ENCODE measurements around the gene EHMT1. TPM values are rescaled to one million over a fixed set of nuclear protein-coding genes. Genes with fewer than 3 reads are reported as not detected.

The EHMT1 gene
- total and polyA plus RNA-seq, 2 of the 13 experiments (the other 11 are each of a cell fraction or from before 2014, with no cell fraction given): 23.0 to 27.1 TPM

DNA sequence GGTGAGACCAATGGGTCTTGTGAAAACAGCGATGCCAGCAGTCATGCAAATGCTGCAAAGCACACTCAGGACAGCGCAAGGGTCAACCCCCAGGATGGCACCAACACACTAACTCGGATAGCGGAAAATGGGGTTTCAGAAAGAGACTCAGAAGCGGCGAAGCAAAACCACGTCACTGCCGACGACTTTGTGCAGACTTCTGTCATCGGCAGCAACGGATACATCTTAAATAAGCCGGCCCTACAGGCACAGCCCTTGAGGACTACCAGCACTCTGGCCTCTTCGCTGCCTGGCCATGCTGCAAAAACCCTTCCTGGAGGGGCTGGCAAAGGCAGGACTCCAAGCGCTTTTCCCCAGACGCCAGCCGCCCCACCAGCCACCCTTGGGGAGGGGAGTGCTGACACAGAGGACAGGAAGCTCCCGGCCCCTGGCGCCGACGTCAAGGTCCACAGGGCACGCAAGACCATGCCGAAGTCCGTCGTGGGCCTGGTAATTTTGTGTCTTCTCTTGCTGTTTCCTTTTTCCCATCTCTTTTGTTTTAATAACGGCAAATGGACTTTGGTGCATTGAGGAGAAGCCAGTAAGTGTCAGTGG lies 98.0 kb downstream of the EHMT1 start:
- Histone ChIP-seq H4K20me1 (ENCODE audit: insufficient read depth, low read length) (no peaks in the 10 kb centered on the region), H3K4me1 (ENCODE audit: insufficient read depth, low read length) (no peaks in the 10 kb centered on the region), H3K9me3 (ENCODE audit: low read length) (no peaks in the 10 kb centered on the region), H3K79me2 (ENCODE audit: insufficient read depth, low read length) (peaks cover 2% of the 10 kb centered on the region), H3K9ac (ENCODE audit: insufficient read depth, low read depth, low read length) (no peak overlapping the region), H3K4me3 (replicated peaks in 1 of 3; ENCODE audit: insufficient read depth in 1 of 3, low read depth in 2 of 3, low read length in 3 of 3) (no peak overlapping the region), H3K27ac (ENCODE audit: extremely low read length, insufficient read depth, low read length) (no peak overlapping the region), H2AFZ (ENCODE audit: low read length) (no peak overlapping the region), H3K36me3 (replicated peaks in 1 of 2; ENCODE audit: control insufficient read depth in 1 of 2, insufficient read depth in 2 of 2, low read length in 2 of 2) (peaks cover 1 to 44% of the 10 kb centered on the region in 2 experiments; a peak in 4 of 5 replicates), H3K4me2 (ENCODE audit: low read depth, low read length) (no peak overlapping the region), H3K27me3 (ENCODE audit: control insufficient read depth in 1 of 2, insufficient read depth in 2 of 2, low read length in 2 of 2) (no peaks in the 10 kb centered on the region)
- intact Hi-C loops (cut with micrococcal nuclease; ENCODE audit: unreplicated experiment): no loop called here
- CTCF ChIA-PET (ENCODE audit: low intra/inter-chr PET ratio, low total read pairs): no interaction called here
- POLR2A ChIA-PET: no interaction called here
- DNase-seq (ENCODE audit: low spot score): no peak
- ATAC-seq: peak; percentile 28; the same call in 2 of the 3 replicates
- BruUV-seq (replicated peaks): no TSS peak
- in situ Hi-C loops (cut with HindIII; ENCODE audit: extremely low pct_ligation_motif_present, low pct_unique_long_range_greater_than_20kb): no loop called here
- FAIRE-seq: no peak
- 95% methylated on average over 25 of the region's 25 CpGs for WGBS (ENCODE audit: low lambda C conversion rate)
- TF ChIP-seq, protein P1, sequence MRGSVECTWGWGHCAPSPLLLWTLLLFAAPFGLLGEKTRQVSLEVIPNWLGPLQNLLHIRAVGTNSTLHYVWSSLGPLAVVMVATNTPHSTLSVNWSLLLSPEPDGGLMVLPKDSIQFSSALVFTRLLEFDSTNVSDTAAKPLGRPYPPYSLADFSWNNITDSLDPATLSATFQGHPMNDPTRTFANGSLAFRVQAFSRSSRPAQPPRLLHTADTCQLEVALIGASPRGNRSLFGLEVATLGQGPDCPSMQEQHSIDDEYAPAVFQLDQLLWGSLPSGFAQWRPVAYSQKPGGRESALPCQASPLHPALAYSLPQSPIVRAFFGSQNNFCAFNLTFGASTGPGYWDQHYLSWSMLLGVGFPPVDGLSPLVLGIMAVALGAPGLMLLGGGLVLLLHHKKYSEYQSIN (CRISPR knock-in tag; IDR thresholded peaks at IDR 0.05; ENCODE audit: borderline replicate concordance): no peak
- TF ChIP-seq, protein P2, sequence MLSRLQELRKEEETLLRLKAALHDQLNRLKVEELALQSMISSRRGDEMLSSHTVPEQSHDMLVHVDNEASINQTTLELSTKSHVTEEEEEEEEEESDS (CRISPR knock-in tag; IDR thresholded peaks at IDR 0.05; ENCODE audit: borderline replicate concordance): no peak
- no peak for TF ChIP-seq ZNF501 (CRISPR knock-in tag; IDR thresholded peaks at IDR 0.05)
- no peak for TF ChIP-seq MBD4 (IDR thresholded peaks at IDR 0.05; ENCODE audit: borderline replicate concordance, low read length)
- TF ChIP-seq, protein P3, sequence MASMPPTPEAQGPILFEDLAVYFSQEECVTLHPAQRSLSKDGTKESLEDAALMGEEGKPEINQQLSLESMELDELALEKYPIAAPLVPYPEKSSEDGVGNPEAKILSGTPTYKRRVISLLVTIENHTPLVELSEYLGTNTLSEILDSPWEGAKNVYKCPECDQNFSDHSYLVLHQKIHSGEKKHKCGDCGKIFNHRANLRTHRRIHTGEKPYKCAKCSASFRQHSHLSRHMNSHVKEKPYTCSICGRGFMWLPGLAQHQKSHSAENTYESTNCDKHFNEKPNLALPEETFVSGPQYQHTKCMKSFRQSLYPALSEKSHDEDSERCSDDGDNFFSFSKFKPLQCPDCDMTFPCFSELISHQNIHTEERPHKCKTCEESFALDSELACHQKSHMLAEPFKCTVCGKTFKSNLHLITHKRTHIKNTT (CRISPR knock-in tag; IDR thresholded peaks at IDR 0.05): no peak
- TF ChIP-seq IRX3 (CRISPR knock-in tag; IDR thresholded peaks at IDR 0.05; ENCODE audit: borderline replicate concordance, low read depth): no peak
- no peak for TF ChIP-seq ZBTB20 (CRISPR knock-in tag; IDR thresholded peaks at IDR 0.05; ENCODE audit: borderline replicate concordance, low read depth)
- TF ChIP-seq SIX4 (CRISPR knock-in tag; IDR thresholded peaks at IDR 0.05): no peak
- no peak for TF ChIP-seq ZNF670 (CRISPR knock-in tag; IDR thresholded peaks at IDR 0.05; ENCODE audit: borderline replicate concordance)
- no peak for TF ChIP-seq ZNF747 (CRISPR knock-in tag; IDR thresholded peaks at IDR 0.05; ENCODE audit: borderline replicate concordance)
- no peak for TF ChIP-seq ZNF563 (CRISPR knock-in tag; IDR thresholded peaks at IDR 0.05)
- TF ChIP-seq TAF15 (IDR thresholded peaks at IDR 0.05; ENCODE audit: low read depth, low read length, poor library complexity, severe bottlenecking): no peak
- TF ChIP-seq ZBTB42 (CRISPR knock-in tag; IDR thresholded peaks at IDR 0.05): no peak
- no peak for TF ChIP-seq ZNF547 (CRISPR knock-in tag; IDR thresholded peaks at IDR 0.05)
- TF ChIP-seq NFIB (CRISPR knock-in tag; IDR thresholded peaks at IDR 0.05; ENCODE audit: borderline replicate concordance): no peak
- TF ChIP-seq, protein P4, sequence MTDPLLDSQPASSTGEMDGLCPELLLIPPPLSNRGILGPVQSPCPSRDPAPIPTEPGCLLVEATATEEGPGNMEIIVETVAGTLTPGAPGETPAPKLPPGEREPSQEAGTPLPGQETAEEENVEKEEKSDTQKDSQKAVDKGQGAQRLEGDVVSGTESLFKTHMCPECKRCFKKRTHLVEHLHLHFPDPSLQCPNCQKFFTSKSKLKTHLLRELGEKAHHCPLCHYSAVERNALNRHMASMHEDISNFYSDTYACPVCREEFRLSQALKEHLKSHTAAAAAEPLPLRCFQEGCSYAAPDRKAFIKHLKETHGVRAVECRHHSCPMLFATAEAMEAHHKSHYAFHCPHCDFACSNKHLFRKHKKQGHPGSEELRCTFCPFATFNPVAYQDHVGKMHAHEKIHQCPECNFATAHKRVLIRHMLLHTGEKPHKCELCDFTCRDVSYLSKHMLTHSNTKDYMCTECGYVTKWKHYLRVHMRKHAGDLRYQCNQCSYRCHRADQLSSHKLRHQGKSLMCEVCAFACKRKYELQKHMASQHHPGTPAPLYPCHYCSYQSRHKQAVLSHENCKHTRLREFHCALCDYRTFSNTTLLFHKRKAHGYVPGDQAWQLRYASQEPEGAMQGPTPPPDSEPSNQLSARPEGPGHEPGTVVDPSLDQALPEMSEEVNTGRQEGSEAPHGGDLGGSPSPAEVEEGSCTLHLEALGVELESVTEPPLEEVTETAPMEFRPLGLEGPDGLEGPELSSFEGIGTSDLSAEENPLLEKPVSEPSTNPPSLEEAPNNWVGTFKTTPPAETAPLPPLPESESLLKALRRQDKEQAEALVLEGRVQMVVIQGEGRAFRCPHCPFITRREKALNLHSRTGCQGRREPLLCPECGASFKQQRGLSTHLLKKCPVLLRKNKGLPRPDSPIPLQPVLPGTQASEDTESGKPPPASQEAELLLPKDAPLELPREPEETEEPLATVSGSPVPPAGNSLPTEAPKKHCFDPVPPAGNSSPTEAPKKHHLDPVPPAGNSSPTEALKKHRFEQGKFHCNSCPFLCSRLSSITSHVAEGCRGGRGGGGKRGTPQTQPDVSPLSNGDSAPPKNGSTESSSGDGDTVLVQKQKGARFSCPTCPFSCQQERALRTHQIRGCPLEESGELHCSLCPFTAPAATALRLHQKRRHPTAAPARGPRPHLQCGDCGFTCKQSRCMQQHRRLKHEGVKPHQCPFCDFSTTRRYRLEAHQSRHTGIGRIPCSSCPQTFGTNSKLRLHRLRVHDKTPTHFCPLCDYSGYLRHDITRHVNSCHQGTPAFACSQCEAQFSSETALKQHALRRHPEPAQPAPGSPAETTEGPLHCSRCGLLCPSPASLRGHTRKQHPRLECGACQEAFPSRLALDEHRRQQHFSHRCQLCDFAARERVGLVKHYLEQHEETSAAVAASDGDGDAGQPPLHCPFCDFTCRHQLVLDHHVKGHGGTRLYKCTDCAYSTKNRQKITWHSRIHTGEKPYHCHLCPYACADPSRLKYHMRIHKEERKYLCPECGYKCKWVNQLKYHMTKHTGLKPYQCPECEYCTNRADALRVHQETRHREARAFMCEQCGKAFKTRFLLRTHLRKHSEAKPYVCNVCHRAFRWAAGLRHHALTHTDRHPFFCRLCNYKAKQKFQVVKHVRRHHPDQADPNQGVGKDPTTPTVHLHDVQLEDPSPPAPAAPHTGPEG (CRISPR knock-in tag; IDR thresholded peaks at IDR 0.05): no peak
- TF ChIP-seq GATAD1 (CRISPR knock-in tag; IDR thresholded peaks at IDR 0.05): no peak

Data from HepG2 (cell line).